Psoas muscle (tissue), 8 donors: ENCODE measurements around the gene CCDC6. TPM values are rescaled to one million over a fixed set of nuclear protein-coding genes. Genes with fewer than 3 reads are reported as not detected.

ENCODE experiments used
- ATAC-seq, 4 donors: fragments of 200-7000 bp; cut with Tn5 transposase; one replicate each; pipeline ENCODE4 v1.9.1; 2020; ENCODE audit warnings: moderate library complexity in 3 of 4, mild to moderate bottlenecking in 2 of 4
- DNase-seq, 2 donors: peaks; one replicate each; pipeline ENCODE4 v3.0.0-alpha.2; 2020
- H3K27ac ChIP-seq: fragments of 200-600 bp; one replicate; pipeline ENCODE4 v1.8.0; 2022
- H3K27me3 ChIP-seq, 3 donors: fragments of 200-600 bp in 1 of 3; one replicate each; pipeline versions ENCODE4 v1.6.1 to v1.8.0; 2013 to 2022; ENCODE audit warnings: low read length in 2 of 3, mild to moderate bottlenecking in 2 of 3, moderate library complexity in 1 of 3; ENCODE audit not compliant: insufficient read depth in 3 of 3
- H3K36me3 ChIP-seq, 2 donors: fragments of 200-600 bp in 1 of 2; one replicate each; pipeline versions ENCODE4 v1.6.1 to v1.8.0; 2013 to 2022; ENCODE audit warnings: low read depth in 1 of 2, mild to moderate bottlenecking in 1 of 2, moderate library complexity in 1 of 2; ENCODE audit not compliant: insufficient read depth in 1 of 2
- H3K4me1 ChIP-seq: fragments of 200-600 bp; one replicate; pipeline ENCODE4 v1.8.0; 2022
- H3K4me3 ChIP-seq: fragments of 200-600 bp; one replicate; pipeline ENCODE4 v1.8.0; 2022; ENCODE audit warnings: mild to moderate bottlenecking
- H3K9me3 ChIP-seq: fragments of 200-600 bp; one replicate; pipeline ENCODE4 v1.8.0; 2022
- CTCF ChIP-seq: fragments of 200-600 bp; IDR thresholded peaks from one replicate; pipeline ENCODE4 v1.8.0; 2022; ENCODE audit warnings: antibody characterized with exemption
- WGBS, 3 donors: extraction: QIAGEN DNeasy Blood & Tissue Kit; methylation state at CpG; one replicate each; pipeline versions ENCODE4 v1.1.6 to v1.1.7; 2013; 5-methylcytosine and 5-hydroxymethylcytosine counted together
- intact Hi-C, 2 donors: fragments of 100-400 bp; cut with DNase I; formaldehyde crosslinking; loops; one replicate each; pipeline versions ENCODE4 v1.11.0 to v1.14.2; 2022
- polyA plus RNA-seq, 3 donors: library from polyadenylated mRNA; stranded (reverse); fragments of 200-250 nt; gene quantifications; one replicate each; pipeline ENCODE4 v1.2.3, GENCODE V29; 2013
- total RNA-seq, 4 donors: library from RNA; stranded (reverse); fragmentation: NEBNext Ultra II Directional in 2 of 4; extraction: Animal tissue kit (Norgen Biotek cat#: 25700) in 2 of 4; gene quantifications; one replicate each; pipeline versions ENCODE4 v1.2.1 to v1.2.4, GENCODE V29; 2021 to 2023
- donor health status: healthy with polysubstance abuse.
- donor health status: DM: no; HTN: no; CAD: no; lungs with moderate emphysema.
- donor health status: Bipolar disorder and iron deficiency.
- donor health status: healthy.
- donor health status: DM: yes; HTN: yes; CAD: no.
- donor health status: DM: no; HTN: no; CAD: no.
- donor health status: DM: no; HTN: no; CAD: no.
- donor health status: DM: yes; HTN: yes; CAD: no.

The CCDC6 gene
- total and polyA plus RNA-seq, 7 donors = 9.2 to 40.1 (median 16.2) TPM

DNA sequence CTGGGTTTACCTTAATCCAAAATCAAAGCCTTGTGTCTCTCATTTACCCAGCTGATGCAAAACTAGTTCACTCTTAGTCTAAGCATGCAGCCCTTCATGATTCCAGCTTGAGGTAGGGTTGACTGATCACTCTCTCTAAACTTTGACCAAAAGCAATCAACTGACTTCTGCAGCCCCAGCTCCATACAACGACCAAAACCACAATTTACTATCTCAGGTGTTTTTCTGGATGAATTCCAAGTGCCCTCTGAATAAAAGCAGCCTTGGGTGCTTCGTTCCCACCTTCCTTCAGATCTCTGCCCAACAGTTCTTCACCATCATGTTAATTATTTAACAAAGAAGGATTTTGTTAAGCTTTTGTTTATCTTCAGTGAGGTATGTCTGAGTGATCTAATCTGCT lies 62.6 kb downstream of the CCDC6 start:
- 53 to 75% (median 71%) methylated on average over 2 of the region's 2 CpGs for WGBS, 3 donors
- no peak overlapping the region for H3K27ac ChIP-seq
- DNase-seq (no peak), ATAC-seq (no peak)
- peaks cover 0 to 10% of the 10 kb centered on the region in 2 donors for H3K36me3 ChIP-seq
- no peaks in the 10 kb centered on the region for H3K27me3 ChIP-seq
- H3K9me3 ChIP-seq = no peaks in the 10 kb centered on the region
- TF ChIP-seq CTCF = no peak
- no peak overlapping the region for H3K4me3 ChIP-seq
- intact Hi-C loops = no loop called here
- H3K4me1 ChIP-seq = peaks cover 9% of the 10 kb centered on the region

DNA sequence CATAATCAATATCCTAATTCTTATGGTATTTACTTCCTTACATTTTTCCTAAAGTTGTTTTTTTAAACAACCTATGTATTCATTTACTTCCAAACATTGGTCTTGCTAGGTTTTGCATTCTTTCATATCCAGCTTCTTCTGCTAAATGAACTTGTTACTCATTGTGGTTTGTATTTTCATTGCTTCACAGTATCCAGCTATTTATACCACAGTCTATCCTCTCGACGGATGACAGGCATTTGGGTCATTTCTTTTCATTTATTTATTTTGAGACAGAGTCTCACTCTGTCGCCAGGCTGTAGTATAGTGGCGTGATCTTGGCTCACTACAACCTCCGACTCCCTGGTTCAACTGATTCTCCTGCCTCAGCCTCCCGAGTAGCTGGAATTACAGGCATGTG lies 66.8 kb downstream of the CCDC6 start:
- no peaks in the 10 kb centered on the region for H3K27me3 ChIP-seq
- H3K9me3 ChIP-seq = no peaks in the 10 kb centered on the region
- 64 to 73% (median 72%) methylated on average over 6 of the region's 6 CpGs for WGBS, 3 donors
- intact Hi-C loops = loop anchor here in 1 of 2 donors (10.0 kb wide), 1 partner anchor 195 kb away; no protein-coding TSS in a partner anchor
- H3K4me3 ChIP-seq = no peak overlapping the region
- peak; percentile 40 to 73 (median 63) for ATAC-seq
- peaks cover 13% of the 10 kb centered on the region for H3K4me1 ChIP-seq
- H3K27ac ChIP-seq = peak overlapping the region; percentile 27
- no peaks in the 10 kb centered on the region for H3K36me3 ChIP-seq
- no peak for DNase-seq
- no peak for TF ChIP-seq CTCF

DNA sequence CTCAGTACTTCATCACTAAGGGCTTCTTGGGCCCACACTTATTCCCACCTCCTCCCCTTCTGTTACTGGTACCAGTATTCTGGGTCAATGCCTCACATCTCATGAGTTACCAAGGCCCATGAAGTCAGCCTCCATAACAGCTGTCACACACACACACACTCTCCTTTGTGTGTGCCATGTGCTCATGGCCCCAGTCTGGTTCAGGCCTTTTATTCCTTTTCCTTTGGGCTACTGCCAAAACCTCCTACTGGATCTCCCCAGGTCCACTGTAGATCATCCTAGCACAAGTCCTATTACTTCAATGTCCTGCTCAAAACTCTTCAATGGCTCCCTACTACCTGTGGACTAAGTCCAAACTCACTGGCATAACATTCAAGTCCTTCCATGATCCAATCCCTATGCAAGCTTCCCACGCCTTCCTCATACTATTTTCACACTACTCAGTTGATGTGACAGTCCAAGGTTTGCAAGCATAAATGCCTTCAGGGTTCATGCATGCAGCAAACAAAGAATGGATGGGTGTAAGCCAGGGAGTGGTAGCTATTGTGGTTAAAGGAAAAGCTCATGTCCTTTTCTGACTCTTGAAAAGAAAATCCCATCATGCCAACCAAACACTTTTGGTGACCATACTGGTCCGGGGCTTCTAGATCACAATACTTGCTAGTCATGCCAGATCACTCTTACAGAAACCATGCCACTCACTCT lies 68.1 kb downstream of the CCDC6 start:
- intact Hi-C loops = loop anchor here in 1 of 2 donors (10.0 kb wide), 1 partner anchor 197 kb away; no protein-coding TSS in a partner anchor
- TF ChIP-seq CTCF = no peak
- WGBS, 3 donors = 94 to 97% (median 97%) methylated on average over 2 of the region's 2 CpGs
- no peak overlapping the region for H3K27ac ChIP-seq
- no peaks in the 10 kb centered on the region for H3K27me3 ChIP-seq
- DNase-seq = no peak
- no peaks in the 10 kb centered on the region for H3K9me3 ChIP-seq
- peaks cover 21% of the 10 kb centered on the region for H3K4me1 ChIP-seq
- no peak for ATAC-seq
- H3K4me3 ChIP-seq = no peak overlapping the region
- H3K36me3 ChIP-seq = no peaks in the 10 kb centered on the region

- Histone ChIP-seq H3K4me1 (peaks cover 20% of the 10 kb centered on the region), H3K27ac (no peak overlapping the region), H3K36me3 (peaks cover 0 to 13% of the 10 kb centered on the region in 2 donors), H3K4me3 (no peak overlapping the region), H3K9me3 (no peaks in the 10 kb centered on the region), H3K27me3 (no peaks in the 10 kb centered on the region)
- intact Hi-C loops = loop anchor here in 1 of 2 donors (5.0 to 10.0 kb wide), 2 partner anchors 201 to 207 kb away; no protein-coding TSS in a partner anchor
- 64 to 78% (median 70%) methylated on average over 4 of the region's 4 CpGs for WGBS, 3 donors
- no peak for TF ChIP-seq CTCF
- DNase-seq (no peak), ATAC-seq (no peak)
Observed at GRCh38 chr10:59833810-59834209, 72.5 kb downstream of the CCDC6 start.
